UCSD-AML1 (cell line): ENCODE data around the gene LRRC58.
A peak's percentile ranks its signal among the peaks of the same experiment; 100 is the strongest.
"Not testable (repeated sequence)": the region's sequence is repeated elsewhere in the genome, so short reads cannot be mapped to it uniquely, and the experiment has no call there.

Source experiments
- DNase-seq: peaks from one replicate; lab custom pipeline; 2025; ENCODE audit not compliant: unreplicated experiment; lab: John Stamatoyannopoulos, UW

Gene LRRC58

GRCh38 chr3:120348991-120349854 lies at the start of gene LRRC58:
LRRC58 (minus strand) TSS chr3:120349354; CDS start chr3:120349243, 111 bp downstream.
- peak; percentile 88 for DNase-seq

- no peak for DNase-seq
These were observed 47.3 kb upstream of the LRRC58 start for GRCh38 chr3:120396469-120396868.

GRCh38 chr3:120394347-120394746 lies 45.2 kb upstream of the LRRC58 start:
- DNase-seq: no peak

- DNase-seq: no peak
These were observed 44.6 kb upstream of the LRRC58 start for GRCh38 chr3:120393761-120394160.

GRCh38 chr3:120393243-120393642 lies 44.1 kb upstream of the LRRC58 start:
- DNase-seq: no peak

GRCh38 chr3:120382941-120383447 lies 33.8 kb upstream of the LRRC58 start:
- DNase-seq: no peak

GRCh38 chr3:120381503-120381902 lies 32.3 kb upstream of the LRRC58 start:
- DNase-seq: no peak

- DNase-seq: not testable (repeated sequence)
These were observed 28.8 kb upstream of the LRRC58 start for GRCh38 chr3:120377948-120378347.

GRCh38 chr3:120370463-120370862 lies 21.3 kb upstream of the LRRC58 start:
- no peak for DNase-seq

- DNase-seq: no peak
These were observed 19.9 kb upstream of the LRRC58 start for GRCh38 chr3:120369037-120369467.

- DNase-seq: no peak
These were observed 19.0 kb upstream of the LRRC58 start for GRCh38 chr3:120368172-120368571.

GRCh38 chr3:120364821-120365220 lies 15.7 kb upstream of the LRRC58 start:
- DNase-seq: no peak

GRCh38 chr3:120364101-120364500 lies 14.9 kb upstream of the LRRC58 start:
- DNase-seq: no peak

- no peak for DNase-seq
These were observed 8.7 kb upstream of the LRRC58 start for GRCh38 chr3:120357807-120358206.

- no peak for DNase-seq
These were observed 6.3 kb upstream of the LRRC58 start for GRCh38 chr3:120355486-120355885.

- no peak for DNase-seq
These were observed 4.3 kb upstream of the LRRC58 start for GRCh38 chr3:120353463-120353862.

GRCh38 chr3:120352017-120352416 lies 2.9 kb upstream of the LRRC58 start:
- no peak for DNase-seq

GRCh38 chr3:120350401-120350941 lies 1.3 kb upstream of the LRRC58 start:
- DNase-seq: no peak

GRCh38 chr3:120349855-120350125 lies 636 bp upstream of the LRRC58 start:
- DNase-seq: no peak

GRCh38 chr3:120348065-120348990 lies 826 bp downstream of the LRRC58 start:
- DNase-seq: peak; percentile 15

- no peak for DNase-seq
These were observed 4.8 kb downstream of the LRRC58 start for GRCh38 chr3:120344349-120344748.
